Liver (tissue), 3 donors: ENCODE results near the gene MEI4.

ENCODE experiments used
- GABPA ChIP-seq, 2 donors: IDR thresholded peaks in 1 of 2; conservative IDR thresholded peaks in 1 of 2; 2 replicates each; pipeline ENCODE4 v1.6.1; 2016; ENCODE audit warnings: antibody characterized with exemption in 2 of 2, mild to moderate bottlenecking in 1 of 2, moderate library complexity in 1 of 2
- RAD21 ChIP-seq, 2 donors: IDR thresholded peaks; 2 replicates each; pipeline ENCODE4 v1.6.1; 2016; ENCODE audit warnings: antibody characterized with exemption in 2 of 2, mild to moderate bottlenecking in 2 of 2
- RXRA ChIP-seq, 2 donors: IDR thresholded peaks; 2 replicates each; pipeline ENCODE4 v1.6.1; 2017 to 2018; ENCODE audit warnings: antibody characterized with exemption in 2 of 2, mild to moderate bottlenecking in 1 of 2
- TF ChIP-seq, protein P1 (sequence below): fragments of 150-350 bp; IDR thresholded peaks from 2 replicates; pipeline ENCODE4 v1.5.1; 2017; ENCODE audit warnings: improper control_type of control experiment, low read depth, low read length; ENCODE audit not compliant: missing input control
- donor health status: healthy.
- donor health status: healthy.

DNA sequence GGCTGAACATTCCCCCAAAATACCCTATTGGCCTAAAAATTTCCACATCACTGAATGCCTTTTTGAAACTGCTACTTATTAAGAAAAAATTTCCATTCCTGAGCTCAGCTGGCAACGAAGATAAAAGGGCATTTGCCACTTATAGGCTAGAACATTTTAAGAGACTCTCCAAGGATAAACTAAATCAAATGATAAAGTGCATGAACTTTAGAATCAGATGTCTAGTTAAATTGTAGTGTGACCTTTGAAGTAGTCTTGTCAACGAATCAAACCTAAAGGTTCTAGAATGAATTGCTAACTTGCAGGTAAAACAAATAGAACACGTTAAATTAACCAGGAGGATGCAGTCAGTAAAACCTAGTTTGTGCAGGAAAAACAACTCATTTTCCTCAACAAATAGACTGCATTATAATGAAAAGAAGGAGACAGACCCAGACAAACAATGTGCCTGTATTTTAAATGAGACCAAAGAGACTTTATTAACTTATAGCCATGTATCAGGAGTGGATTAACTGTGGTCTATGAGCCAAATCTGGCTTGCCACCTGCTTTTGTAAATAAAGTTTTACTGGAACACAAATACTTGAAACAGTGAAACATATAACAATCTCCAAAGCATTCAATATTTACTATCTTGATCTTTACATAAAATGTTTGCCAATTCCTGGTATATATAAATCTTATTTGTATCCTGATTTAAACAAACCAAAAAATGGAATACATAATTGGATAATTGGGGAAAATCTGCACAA is 184.4 kb downstream of the MEI4 start:
- TF ChIP-seq RXRA (IDR thresholded peaks at IDR 0.05) = peak; percentile 39 to 74
- TF ChIP-seq RAD21 (IDR thresholded peaks at IDR 0.05) = no peak
- TF ChIP-seq, protein P1, sequence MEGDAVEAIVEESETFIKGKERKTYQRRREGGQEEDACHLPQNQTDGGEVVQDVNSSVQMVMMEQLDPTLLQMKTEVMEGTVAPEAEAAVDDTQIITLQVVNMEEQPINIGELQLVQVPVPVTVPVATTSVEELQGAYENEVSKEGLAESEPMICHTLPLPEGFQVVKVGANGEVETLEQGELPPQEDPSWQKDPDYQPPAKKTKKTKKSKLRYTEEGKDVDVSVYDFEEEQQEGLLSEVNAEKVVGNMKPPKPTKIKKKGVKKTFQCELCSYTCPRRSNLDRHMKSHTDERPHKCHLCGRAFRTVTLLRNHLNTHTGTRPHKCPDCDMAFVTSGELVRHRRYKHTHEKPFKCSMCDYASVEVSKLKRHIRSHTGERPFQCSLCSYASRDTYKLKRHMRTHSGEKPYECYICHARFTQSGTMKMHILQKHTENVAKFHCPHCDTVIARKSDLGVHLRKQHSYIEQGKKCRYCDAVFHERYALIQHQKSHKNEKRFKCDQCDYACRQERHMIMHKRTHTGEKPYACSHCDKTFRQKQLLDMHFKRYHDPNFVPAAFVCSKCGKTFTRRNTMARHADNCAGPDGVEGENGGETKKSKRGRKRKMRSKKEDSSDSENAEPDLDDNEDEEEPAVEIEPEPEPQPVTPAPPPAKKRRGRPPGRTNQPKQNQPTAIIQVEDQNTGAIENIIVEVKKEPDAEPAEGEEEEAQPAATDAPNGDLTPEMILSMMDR = no peak
- no peak for TF ChIP-seq GABPA (IDR thresholded peaks at IDR 0.05 in 1 of 2, conservative IDR thresholded peaks at IDR 0.05 in 1 of 2)
